KG1 (cell line): ENCODE measurements around the gene TSN.
"Not testable (repeated sequence)": the region's sequence is repeated elsewhere in the genome, so short reads cannot be mapped to it uniquely, and the experiment has no call there.

Source experiments
- DNase-seq: peaks from one replicate; lab custom pipeline; 2025; lab: John Stamatoyannopoulos, UW

Gene TSN

DNA sequence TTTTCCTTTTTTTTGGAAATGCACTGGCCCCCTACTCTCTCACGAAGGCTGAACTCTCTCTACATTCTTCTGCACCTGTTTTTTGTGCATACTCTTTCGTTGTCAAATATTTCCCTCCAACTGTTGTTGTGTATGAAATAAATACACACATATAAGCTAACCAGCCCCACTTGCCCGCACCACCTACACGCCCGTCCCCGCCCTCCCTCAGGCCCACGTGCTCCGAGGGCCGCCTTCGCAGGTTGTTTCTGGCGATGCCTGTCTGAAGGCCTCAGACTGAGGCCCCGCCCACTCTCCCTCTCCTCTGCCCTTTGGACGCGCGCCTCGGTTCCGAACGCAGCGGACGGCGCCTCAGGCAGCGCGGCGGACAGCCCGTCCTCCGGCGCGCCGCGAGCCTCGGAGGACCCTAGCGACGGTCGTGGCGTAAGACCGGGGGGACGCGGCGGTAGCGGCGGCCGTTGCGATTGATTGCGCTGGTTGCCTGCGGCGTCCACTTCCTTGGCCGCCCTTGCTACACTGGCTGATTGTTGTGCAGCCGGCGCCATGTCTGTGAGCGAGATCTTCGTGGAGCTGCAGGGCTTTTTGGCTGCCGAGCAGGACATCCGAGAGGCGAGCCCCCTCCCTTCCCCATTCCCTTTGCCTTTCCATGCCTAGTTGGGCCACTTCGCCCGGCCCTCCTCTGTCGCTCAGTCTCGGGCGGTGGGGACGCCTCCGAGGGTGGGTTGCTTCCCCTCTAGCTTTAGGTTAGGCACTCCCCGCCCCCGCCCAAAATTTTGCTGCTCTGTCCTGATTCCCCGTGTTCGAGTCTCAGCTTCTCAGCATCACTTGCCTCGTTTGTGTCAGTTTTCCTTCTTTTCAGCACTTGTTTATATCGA, at the start of gene TSN:
TSS of gene TSN (plus strand) at position 415 of the 875 bp plus-strand sequence. CDS start at position 544, 129 bp downstream.
- DNase-seq = peak; percentile 99

DNA sequence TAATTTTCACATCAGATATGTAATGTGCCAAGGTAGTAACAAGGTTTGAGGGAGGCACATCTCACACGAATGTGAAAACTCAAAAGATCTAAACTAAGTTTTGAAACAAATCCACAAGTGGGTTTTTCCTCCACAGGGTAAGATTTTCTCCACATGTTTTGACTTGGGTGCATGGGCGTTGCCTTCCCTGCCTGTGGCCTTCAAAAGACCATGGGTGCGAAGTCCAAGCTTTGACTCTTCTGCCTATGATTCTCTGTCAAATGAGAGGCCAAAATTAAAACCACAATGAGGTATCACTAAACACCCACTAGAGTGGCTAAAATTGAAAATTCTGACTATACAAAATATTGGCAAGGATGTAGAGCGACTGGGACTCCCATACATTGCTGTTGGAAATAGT, 49.5 kb upstream of the TSN start:
- no peak for DNase-seq

DNA sequence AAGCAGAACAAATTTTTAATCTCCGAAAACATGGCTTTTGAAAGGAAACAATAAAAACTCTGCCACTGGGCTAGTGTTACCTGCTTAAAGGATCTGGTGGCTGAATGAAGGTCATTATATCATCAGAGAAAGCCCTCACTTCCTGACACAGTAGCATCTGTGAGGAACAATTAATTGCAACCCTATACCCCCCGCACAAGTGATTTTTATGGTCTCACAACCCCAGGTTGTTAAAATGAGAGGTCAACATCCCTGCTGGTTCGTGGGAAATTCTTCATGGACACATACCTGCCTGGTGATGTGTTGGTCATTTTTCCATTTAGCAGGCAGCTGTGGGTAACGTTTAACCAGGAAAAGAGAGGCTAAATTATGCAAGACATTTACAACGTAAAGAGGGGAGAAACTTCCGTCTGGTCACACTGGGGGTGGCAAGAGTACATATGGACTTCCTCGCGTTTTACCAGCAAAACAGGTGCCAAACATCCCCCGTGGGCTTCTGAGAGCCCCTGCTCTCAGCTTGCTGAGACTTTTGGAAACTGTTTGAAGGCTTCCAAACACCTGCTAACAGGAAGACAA, 48.0 kb upstream of the TSN start:
- no peak for DNase-seq

DNA sequence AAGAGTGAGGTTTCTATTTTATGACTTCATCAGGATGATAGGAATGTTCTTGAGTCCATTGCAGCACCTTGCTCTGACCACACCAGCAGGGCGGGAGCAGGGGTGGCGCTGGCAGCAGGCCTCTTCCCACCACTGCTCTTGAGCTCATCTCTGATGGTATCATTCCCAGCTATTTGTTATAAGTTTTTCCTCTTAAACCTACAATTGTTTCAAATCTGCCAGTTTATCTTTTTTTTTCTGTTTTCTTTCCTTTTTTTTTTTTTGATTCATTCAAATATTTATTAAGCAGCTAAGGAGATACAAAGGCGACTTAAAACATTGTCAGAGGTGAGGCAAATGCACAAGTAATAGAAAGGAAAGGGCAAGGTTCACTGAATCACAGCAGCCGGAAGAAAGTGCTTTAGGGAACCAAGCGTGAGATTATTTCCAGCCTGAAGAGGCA, 47.5 kb upstream of the TSN start:
- no peak for DNase-seq

DNA sequence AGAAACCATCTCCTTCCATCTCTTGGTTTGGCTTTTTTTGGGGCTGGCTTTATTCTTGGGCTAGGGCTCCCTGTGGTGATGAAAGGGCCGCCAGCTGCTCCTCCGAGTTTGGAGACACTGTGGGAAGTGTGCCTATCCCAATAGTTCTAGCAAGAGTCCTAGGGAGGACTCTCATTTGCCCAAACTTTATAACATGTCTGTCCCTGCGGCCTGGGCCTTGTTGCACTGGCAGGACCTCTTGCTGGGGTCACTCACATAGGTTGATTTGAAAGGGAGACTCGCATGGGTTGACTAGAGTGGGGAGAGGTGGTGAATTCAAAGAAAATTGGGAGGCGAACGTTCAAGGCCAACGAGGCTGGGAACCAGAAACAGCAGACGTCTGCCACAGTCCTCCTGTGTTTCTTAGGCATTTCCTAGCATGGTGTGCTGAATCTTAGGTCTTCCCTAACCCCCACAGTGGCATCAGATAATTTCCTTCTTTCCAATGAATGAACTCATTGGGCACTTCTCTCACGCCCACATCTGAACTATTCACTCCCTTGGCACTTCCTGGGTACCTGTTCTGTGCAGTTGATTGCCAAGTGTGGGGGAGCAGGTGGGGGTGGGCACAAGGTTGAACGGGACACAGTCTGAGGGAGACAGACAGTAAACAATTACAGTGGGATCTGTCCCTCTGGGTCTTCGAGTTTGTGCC, 45.5 kb upstream of the TSN start:
- no peak for DNase-seq

DNA sequence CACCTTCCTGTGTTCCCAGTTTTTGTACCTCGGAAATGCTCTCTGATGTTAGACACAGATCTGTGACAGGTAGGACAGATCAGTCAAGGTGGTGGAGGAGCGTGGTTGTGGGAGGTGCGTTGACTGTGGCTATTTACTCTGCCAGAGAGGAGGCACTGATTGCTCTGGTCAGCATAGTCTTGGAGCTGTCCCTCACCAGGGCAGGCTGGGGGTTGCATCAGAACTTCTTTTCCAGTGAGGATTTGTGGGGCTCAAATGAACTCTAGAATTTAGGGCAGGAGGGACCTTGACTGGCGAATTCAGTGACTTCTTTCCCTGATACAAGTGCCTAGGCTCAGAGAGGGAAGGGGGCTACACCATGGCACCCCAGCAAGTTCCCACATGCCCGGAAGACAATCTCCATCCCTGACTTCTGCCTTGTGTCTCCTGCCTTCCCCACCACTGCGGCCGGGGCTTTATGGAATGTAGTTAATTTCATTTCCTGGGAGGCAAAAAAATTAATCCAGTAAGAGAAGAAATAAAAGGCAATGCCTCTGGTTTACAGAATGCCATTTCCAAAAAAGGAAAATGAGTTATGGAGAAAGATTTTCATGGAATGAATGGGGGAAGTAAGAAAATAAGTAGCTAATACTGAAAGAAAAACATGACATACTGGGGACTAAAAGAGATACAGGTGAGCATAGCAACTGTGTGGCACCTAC, 44.8 kb upstream of the TSN start:
- no peak for DNase-seq

DNA sequence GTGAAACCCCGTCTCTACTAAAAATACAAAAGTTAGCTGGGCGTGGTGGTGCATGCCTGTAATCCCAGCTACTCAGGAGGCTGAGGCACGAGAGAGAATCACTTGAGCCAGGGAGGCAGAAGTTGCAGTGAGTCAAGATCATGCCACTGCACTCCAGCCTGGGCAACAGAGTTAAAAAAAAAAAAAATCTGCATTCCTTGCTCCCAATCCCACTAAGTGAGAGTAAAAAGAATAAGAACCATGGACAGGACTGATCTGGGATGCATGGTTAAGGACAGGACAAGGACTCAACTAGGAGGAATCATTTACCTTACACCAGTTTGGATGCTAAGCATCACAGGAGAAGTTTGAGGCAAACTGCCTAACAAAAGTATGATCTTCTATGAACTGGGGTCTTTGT, 44.0 kb upstream of the TSN start:
- not testable (repeated sequence) for DNase-seq

DNA sequence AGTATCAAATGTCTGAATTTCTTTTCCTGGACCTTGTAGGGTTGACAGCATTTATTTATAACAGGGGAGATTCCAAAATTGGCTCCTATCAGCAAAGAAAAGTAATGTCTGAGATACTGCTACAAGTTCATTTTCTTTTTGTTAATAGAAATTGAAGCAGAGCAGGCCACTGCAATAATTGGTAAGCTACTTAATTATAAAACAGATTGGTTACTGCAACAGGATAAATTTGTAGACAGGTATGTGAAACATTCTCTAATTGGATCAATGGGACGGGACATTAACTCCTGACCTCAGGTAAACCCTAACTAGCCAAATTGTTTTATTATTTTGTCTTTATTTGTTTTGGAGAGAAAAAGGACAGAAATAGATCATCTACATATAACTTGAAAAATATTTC, 39.3 kb upstream of the TSN start:
- no peak for DNase-seq

DNA sequence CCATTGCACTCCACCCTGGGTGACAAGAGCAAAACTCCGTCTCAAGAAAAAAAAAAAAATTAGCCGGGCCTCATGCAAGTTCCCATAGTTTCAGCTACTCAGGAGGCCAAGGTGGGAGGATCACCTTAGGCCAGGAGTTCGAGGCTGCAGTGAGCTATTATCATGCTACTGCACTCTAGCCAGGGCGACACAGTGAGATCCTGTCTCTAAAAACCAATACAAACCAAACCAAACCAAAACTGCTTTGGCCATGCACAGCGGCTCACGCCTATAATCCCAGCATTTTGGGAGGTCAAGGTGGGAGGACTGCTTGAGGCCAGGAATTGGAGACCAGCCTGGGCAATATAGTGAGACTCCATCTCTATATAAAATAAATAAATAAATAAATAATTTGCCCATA, 37.9 kb upstream of the TSN start:
- no peak for DNase-seq

DNA sequence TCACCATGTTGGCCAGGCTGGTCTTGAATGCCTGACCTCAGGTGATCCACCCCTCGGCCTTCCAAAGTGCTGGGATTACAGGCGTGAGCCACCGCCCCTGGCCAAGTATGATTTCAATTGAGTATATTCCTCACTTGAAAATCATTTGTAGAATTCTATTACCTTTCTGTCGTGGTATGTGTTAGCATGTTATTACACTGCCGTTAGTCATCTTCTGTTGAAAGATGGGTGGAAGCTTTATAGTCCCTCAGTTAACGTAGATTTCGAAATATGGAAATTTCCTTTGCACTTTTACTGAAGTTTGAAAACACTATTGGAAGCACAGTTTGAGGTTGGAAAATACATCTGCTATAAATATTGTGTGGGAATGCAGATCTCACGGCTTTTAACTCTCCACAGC, 33.5 kb upstream of the TSN start:
- no peak for DNase-seq

DNA sequence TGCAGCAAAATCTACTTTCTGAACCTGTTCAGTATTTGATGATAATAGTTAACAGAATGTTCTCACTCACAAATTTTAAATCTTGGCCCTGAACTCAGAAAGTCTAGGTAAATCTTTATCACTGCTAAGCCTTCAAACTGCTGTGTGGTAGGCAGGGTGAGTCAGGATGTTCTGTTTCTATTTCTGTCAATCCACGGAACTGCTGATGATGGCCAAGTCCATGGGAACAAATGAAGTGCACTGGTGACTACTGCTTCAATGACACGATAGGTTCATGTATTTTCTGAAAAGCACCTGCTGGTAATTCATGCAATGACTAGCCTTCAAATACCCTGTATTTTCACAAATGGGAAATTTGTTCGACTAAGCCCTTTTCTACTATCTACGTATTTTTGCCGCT, 33.0 kb upstream of the TSN start:
- no peak for DNase-seq

DNA sequence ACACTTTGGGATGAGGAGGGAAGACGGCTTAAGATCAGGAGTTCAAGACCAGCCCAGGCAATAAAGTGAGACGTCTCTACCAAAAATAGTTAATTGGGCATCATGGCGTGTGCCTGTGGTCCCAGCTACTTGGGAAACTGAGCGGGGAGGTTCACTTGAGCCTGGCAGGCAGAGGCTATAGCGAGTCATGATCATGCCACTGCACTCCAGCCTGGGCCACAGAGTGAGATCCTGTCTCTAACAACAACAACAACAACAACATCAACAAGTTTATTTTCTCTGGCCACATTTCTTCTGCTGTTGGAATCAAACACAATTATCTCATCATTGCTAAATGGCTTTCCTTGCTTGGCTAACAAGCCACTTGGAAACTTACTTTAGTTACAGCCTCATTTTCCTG, 32.1 kb upstream of the TSN start:
- DNase-seq = no peak

DNA sequence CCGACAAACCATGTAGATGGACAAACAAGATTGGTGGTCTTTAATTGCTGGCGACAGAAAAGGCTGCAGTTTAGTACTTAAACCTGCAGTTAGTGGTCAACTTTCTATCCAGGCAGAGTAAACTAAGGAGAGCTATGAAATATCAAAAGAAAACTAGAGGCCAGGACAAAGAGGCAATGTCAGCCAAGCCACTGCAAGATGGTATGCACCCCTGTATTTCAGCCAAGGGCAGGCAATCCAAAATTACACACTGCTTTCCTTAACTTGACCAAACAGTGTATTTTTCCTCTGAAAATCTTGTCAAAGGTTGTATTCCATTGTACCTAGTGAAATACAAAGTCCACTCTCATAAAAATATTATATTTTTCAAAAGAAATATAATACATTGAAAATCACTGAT, 28.1 kb upstream of the TSN start:
- no peak for DNase-seq

DNA sequence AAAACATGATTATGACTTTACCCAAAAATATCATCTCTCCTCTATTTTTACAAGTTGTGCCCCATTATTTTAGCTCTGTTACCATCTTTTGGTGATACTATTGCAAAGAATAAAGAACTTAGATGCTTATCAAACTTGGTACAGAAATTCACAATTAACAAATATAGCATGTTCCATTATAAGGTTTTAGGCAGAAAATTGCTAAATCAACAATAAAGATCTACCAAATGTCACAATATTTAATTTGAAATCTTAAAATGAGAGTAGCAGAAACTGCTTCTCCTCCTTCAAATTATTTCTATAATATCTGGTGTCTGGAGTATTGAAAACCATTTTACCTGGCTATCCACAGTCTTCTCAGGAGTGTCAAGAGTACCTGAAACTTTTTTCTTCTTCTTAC, 27.5 kb upstream of the TSN start:
- no peak for DNase-seq

DNA sequence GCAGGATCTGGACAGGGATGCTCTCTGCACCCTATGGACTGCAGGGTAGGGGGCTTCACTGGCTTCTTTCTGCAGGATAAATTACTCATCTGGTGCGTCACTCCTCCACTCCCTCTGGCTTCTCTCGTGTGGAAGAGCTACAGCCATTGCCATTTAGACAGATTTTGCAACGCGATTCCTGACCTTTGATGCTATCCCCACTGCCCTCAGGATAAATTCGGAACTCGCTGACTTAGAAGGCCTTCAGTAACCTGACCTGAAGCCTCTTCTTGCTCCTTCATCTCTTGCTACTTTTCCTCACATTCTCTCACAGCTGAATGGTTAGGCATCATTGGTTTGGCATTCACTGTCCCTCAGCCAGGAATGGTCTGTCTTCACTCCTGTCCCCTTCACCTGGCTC, 24.1 kb upstream of the TSN start:
- DNase-seq = no peak

DNA sequence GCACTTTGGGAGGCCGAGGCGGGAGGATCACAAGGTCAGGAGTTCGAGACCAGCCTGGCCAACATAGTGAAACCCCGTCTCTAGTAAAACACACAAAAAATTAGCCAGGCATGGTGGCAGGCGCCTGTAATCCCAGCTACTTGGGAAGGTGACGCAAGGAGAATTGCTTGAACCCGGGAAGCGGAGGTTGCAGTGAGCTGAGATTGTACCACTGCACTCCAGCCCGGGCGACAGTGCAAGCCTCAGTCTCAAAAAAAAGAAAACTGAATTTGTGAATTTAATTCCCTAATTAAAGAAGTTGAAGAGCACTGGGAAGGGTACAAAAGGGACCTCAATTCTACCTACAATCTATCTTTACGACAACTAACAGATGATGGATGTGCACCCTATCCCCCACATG, 20.9 kb upstream of the TSN start:
- DNase-seq = not testable (repeated sequence)

DNA sequence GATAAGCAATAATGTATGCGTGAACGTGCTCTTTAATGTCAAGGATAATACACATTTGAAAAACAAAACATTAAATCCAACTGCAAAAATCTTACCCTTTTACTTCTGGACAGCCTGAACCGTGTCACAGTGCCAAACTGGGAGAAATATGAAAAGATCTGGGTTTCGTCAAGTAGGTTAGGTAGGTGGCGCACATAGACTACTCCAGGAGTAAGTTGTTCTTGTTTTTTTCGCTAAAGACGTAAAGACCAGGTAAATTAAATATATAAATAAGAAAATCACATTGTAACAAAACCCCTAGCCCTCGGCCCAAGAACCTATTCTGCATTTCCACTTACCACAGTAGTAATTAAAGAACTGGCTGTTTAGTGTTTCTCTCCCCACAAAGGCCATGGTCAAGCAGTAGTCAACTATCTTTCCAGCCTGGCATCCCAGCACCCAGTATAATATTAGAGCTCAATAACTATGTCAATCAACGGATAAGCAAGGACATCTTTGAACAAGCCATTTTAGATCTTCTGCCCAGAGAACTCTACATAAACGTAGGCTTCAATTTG, 19.9 kb upstream of the TSN start:
- no peak for DNase-seq

DNA sequence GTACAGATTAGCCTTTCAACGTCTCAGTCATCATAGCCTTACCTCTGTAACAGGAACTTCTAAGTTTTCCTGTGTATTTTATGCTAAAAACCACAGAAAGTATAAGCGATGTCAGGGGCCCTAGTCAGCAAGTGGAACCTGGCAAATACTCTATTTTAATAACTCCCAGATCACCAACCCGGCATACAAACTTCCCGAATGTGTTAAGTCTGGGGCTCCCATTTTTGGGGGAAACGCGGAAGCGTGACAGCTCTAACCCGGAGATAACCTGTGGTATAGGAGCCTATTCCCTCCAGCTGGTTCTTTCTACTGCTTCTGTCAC, 19.4 kb upstream of the TSN start:
- no peak for DNase-seq

DNA sequence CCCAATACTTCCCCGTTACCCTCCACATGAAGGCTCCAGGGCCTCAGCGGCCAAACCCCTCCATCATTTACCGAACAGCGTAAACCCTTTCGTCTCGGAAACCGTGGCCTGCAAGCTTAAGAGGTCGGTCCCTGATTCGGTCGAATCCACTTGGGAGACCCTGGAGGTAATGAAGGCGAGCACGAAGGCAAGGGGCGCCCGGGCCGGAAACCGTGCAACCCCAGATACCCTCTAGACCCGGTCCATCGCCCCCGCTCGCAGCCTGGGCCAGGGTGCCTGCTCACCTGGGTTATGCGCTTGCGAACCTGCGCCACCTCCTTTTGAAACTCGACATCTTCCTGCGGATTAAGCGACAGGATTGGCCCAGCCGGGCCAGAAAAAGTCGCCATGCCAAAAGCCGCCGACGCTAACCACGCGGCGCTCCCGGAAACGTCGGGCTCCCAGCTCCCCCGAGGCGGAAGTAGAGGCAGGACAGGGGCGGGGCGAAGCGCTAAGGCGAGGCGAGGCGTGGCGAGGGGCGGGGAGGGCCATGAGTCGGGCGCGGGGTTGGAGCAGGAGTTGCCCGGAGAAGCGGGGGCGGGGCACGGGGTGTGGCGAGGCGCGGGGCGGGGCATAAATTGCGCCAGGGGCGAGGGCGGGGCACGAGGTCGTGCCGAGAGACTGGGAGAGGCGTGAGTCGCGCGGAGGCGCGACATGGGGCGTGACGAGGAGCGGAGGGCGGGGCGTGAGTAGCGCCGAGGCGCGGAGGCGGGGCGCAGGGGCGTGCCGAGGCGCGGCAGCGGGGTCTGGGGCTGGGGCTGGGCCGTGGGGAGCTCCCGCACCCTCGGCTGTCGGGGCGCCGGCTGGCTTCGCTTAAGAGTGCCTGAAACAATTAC, 18.8 kb upstream of the TSN start, which contains the start of gene NIFK:
TSS of gene NIFK (minus strand) at position 414 of the 875 bp plus-strand sequence. CDS start at position 389, 25 bp downstream.
- DNase-seq = peak; percentile 92

DNA sequence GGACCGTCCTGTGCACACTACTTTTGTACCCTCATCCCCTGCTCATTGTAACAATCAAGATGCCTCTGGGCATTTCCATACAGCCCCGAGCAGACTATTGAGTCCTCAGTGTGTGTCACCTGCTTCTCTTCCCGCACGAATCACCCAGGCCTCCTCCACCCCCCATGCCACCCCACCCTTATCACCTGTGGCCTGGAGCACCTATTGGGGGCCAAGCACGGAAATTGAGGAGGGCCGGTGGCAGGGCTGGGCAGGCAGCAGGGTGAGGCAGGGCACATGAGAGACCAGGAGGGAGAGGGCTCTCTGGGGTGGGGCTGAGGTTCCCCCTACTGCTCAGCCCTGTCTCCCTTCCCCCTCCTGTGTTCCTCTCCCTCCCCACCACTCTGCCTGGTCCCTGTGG, 14.5 kb upstream of the TSN start:
- no peak for DNase-seq

DNA sequence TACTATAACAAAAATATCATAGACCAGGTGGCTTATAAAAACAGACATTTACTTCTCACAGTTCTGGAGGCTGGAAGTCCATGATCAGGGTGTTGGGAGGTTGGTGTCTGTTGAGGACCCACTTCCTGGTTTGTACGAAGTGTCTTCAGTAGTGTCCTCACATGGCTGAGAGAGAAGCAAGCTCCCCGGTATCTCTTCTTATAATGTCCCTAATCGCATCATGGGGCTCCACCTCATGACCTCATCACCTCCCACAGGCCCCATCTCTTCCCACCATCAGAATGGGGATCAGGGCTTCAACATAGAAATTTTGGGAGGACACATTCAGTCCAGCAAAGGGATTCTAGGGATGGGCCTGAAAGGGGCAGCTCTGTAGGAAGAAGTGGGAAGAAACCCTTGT, 14.0 kb upstream of the TSN start:
- no peak for DNase-seq
